SK-N-SH (cell line): ENCODE measurements around the gene GSG1L.

Experiments
- FOSL2 ChIP-seq: IDR thresholded peaks from 2 replicates; pipeline ENCODE4 v1.4.0; 2012; ENCODE audit warnings: low read depth, mild to moderate bottlenecking, moderate library complexity, borderline replicate concordance
- FOXM1 ChIP-seq: IDR thresholded peaks from 2 replicates; pipeline ENCODE4 v1.4.0; 2012; ENCODE audit warnings: low read depth, mild to moderate bottlenecking
- NFIC ChIP-seq: IDR thresholded peaks from 2 replicates; pipeline ENCODE4 v1.4.0; 2012; ENCODE audit warnings: borderline replicate concordance
- POLR2AphosphoS5 ChIP-seq: IDR thresholded peaks from 2 replicates; pipeline ENCODE4 v1.6.1; 2012; ENCODE audit warnings: low read depth, low read length
- TF ChIP-seq, protein P1 (sequence below): fragments of 200-600 bp; sonication (generic); IDR thresholded peaks from 2 replicates; pipeline ENCODE4 v1.6.1; 2017; ENCODE audit warnings: antibody characterized with exemption, mild to moderate bottlenecking, moderate library complexity
- TF ChIP-seq, protein P2 (sequence below): fragments of 150-350 bp; IDR thresholded peaks from 2 replicates; pipeline ENCODE4 v1.6.1; 2017; ENCODE audit warnings: antibody characterized with exemption, low read length, low read depth, borderline replicate concordance

DNA sequence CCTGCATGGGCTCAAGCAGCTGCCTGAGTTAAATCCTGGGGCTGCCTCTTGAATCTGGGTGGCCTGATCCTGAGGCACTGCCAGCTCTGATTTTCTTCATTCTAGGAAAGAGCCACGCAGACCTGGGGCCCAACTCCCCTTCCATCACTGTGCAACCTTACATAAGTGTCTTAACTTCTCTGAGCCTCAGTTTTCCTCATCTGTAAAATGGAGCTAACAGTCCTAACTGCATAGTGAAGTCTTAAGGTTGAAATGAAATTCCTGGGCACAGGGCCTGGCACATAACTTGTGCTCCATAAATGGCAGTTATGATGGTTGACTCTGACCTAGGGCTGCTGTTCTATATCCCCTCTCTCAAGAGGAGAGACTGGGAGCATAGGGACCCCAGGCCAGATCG is 236.6 kb downstream of the GSG1L start:
- TF ChIP-seq, protein P1, sequence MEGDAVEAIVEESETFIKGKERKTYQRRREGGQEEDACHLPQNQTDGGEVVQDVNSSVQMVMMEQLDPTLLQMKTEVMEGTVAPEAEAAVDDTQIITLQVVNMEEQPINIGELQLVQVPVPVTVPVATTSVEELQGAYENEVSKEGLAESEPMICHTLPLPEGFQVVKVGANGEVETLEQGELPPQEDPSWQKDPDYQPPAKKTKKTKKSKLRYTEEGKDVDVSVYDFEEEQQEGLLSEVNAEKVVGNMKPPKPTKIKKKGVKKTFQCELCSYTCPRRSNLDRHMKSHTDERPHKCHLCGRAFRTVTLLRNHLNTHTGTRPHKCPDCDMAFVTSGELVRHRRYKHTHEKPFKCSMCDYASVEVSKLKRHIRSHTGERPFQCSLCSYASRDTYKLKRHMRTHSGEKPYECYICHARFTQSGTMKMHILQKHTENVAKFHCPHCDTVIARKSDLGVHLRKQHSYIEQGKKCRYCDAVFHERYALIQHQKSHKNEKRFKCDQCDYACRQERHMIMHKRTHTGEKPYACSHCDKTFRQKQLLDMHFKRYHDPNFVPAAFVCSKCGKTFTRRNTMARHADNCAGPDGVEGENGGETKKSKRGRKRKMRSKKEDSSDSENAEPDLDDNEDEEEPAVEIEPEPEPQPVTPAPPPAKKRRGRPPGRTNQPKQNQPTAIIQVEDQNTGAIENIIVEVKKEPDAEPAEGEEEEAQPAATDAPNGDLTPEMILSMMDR = no peak
- TF ChIP-seq FOXM1 (no peak), POLR2AphosphoS5 (no peak), NFIC (no peak), FOSL2 (no peak)
- TF ChIP-seq, protein P2, sequence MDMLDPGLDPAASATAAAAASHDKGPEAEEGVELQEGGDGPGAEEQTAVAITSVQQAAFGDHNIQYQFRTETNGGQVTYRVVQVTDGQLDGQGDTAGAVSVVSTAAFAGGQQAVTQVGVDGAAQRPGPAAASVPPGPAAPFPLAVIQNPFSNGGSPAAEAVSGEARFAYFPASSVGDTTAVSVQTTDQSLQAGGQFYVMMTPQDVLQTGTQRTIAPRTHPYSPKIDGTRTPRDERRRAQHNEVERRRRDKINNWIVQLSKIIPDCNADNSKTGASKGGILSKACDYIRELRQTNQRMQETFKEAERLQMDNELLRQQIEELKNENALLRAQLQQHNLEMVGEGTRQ = no peak
